ENCODE results near the gene SLX4IP. TPM values are rescaled to one million over a fixed set of nuclear protein-coding genes. Genes with fewer than 3 reads are reported as not detected.

SLX4IP gene
- total and polyA plus RNA-seq, 2 donors (not counting 1 experiment from before 2014, with no cell fraction given), result 2.0 to 8.1 TPM

DNA sequence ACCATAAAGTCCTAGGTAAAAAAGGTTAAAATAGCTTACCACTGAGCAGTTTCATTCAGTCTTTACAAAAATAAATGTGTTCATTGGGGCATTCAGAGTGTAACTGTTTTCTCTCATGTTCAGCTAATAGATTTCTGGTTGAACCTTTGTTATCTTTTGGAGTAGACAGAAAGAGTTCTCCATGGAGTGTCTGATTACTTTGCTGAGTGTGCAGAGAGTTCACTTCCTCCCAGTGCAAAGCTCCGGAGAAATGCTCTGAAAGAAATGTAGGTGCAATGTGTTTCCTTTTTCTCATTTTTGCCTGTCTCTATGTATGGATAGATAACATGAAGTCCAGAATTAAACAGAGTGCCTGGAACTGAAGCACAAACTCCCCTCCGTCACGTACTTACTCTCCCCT is 186.0 kb downstream of the SLX4IP start:
- H2AFZ ChIP-seq (ENCODE audit: insufficient read depth, low read depth, low read length, poor library complexity, severe bottlenecking), result no peak overlapping the region
- no peak overlapping the region for H3K4me3 ChIP-seq (ENCODE audit: control extremely low read depth in 1 of 5, extremely low read depth in 1 of 5, insufficient read depth in 1 of 5, low read depth in 2 of 5, low read length in 4 of 5)
- intact Hi-C loops (cut with micrococcal nuclease), result no loop called here
- H3K4me2 ChIP-seq (replicated peaks; ENCODE audit: low read depth, low read length, poor library complexity, severe bottlenecking), result no peak overlapping the region
- no peaks in the 10 kb centered on the region for H3K27me3 ChIP-seq (replicated peaks in 1 of 4; ENCODE audit: control extremely low read depth in 1 of 4, control insufficient read depth in 3 of 4, insufficient read depth in 4 of 4, low read length in 3 of 4)
- CTCF ChIA-PET, result no interaction called here
- Mint-ChIP-seq H3K4me3 (no peak overlapping the region), H3K27ac (no peak overlapping the region), H3K4me1 (no peaks in the 10 kb centered on the region), H3K9me3 (ENCODE audit: insufficient read depth) (no peaks in the 10 kb centered on the region), H3K27me3 (no peaks in the 10 kb centered on the region)
- no peaks in the 10 kb centered on the region for H3K79me2 ChIP-seq (ENCODE audit: control insufficient read depth, insufficient read depth, low read length)
- TF ChIP-seq, protein P1, sequence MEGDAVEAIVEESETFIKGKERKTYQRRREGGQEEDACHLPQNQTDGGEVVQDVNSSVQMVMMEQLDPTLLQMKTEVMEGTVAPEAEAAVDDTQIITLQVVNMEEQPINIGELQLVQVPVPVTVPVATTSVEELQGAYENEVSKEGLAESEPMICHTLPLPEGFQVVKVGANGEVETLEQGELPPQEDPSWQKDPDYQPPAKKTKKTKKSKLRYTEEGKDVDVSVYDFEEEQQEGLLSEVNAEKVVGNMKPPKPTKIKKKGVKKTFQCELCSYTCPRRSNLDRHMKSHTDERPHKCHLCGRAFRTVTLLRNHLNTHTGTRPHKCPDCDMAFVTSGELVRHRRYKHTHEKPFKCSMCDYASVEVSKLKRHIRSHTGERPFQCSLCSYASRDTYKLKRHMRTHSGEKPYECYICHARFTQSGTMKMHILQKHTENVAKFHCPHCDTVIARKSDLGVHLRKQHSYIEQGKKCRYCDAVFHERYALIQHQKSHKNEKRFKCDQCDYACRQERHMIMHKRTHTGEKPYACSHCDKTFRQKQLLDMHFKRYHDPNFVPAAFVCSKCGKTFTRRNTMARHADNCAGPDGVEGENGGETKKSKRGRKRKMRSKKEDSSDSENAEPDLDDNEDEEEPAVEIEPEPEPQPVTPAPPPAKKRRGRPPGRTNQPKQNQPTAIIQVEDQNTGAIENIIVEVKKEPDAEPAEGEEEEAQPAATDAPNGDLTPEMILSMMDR (IDR thresholded peaks at IDR 0.05), result no peak
- TF ChIP-seq EZH2 (IDR thresholded peaks at IDR 0.05; ENCODE audit: borderline replicate concordance, insufficient read depth, low read depth, low read length, poor library complexity, severe bottlenecking), result no peak
- H3K27ac ChIP-seq (ENCODE audit: low read length in 2 of 2), result no peak overlapping the region
- H3K9ac ChIP-seq (ENCODE audit: low read length), result no peak overlapping the region
- no peaks in the 10 kb centered on the region for H3K9me3 ChIP-seq (ENCODE audit: control extremely low read depth in 1 of 3, control insufficient read depth in 2 of 3, insufficient read depth in 1 of 3, low read length in 2 of 3)
- ATAC-seq (ENCODE audit: low read depth), result no peak
- no peaks in the 10 kb centered on the region for H4K20me1 ChIP-seq (ENCODE audit: control insufficient read depth, insufficient read depth, low read length, poor library complexity, severe bottlenecking)
- POLR2A ChIA-PET, result no interaction called here
- H3K4me1 ChIP-seq (ENCODE audit: control insufficient read depth in 2 of 2, insufficient read depth in 2 of 2, low read length in 2 of 2), result no peaks in the 10 kb centered on the region
- no peaks in the 10 kb centered on the region for H3K36me3 ChIP-seq (replicated peaks in 1 of 2; ENCODE audit: control extremely low read depth in 1 of 2, control insufficient read depth in 1 of 2, extremely low read depth in 1 of 2, insufficient read depth in 2 of 2, low read length in 1 of 2)
- no CpG with 5 or more reads among the region's 3 CpGs for WGBS (ENCODE audit: insufficient coverage)
- DNase-seq, result no peak

DNA sequence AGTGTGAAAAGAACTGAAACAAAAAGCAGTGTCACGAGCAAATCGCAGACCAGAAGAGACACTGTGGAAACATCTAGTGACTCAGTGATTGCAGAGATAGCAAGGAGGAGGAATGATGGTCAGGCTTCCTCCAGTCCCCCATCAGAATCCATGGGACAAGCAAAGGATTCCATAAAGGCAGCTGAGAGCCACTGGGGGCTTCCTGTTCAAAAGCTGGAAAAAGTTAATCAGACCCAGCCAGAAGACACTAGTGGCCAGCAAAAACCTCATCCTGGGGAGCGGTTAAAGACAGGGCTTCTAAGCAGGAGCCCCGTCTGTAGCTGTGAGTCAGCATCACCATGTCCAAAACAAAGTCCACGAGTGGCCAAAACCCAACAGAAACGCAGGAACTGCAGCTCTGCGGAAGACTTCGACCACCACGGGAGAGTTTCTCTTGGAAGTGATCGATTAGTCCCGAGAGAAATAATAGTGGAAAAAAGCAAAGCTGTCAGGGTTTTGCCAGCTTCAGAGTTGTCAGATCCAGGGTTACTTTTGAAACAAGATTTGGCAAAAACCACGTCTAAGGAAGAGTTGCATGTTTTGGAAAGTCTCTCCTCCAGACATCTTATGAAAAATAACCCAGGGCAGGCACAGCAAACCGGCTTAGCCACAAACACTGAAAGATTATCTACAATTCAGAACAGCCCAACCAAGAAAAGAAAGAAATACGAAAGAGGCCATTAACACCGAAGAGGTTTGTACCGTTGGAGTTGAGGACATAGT is 187.7 kb downstream of the SLX4IP start:
- intact Hi-C loops (cut with micrococcal nuclease), result no loop called here
- WGBS (ENCODE audit: insufficient coverage), result 98% methylated on average over 15 of the region's 16 CpGs
- CTCF ChIA-PET, result no interaction called here

More for the DNA sequence above, 187.7 kb downstream of the SLX4IP start:
- Histone ChIP-seq H3K36me3 (replicated peaks in 1 of 2; ENCODE audit: control extremely low read depth in 1 of 2, control insufficient read depth in 1 of 2, extremely low read depth in 1 of 2, insufficient read depth in 2 of 2, low read length in 1 of 2) (no peaks in the 10 kb centered on the region), H4K20me1 (ENCODE audit: control insufficient read depth, insufficient read depth, low read length, poor library complexity, severe bottlenecking) (no peaks in the 10 kb centered on the region), H3K79me2 (ENCODE audit: control insufficient read depth, insufficient read depth, low read length) (no peaks in the 10 kb centered on the region), H3K9ac (ENCODE audit: low read length) (no peak overlapping the region), H3K27me3 (replicated peaks in 1 of 4; ENCODE audit: control extremely low read depth in 1 of 4, control insufficient read depth in 3 of 4, insufficient read depth in 4 of 4, low read length in 3 of 4) (no peaks in the 10 kb centered on the region), H3K27ac (ENCODE audit: low read length in 2 of 2) (no peak overlapping the region), H2AFZ (ENCODE audit: insufficient read depth, low read depth, low read length, poor library complexity, severe bottlenecking) (no peak overlapping the region), H3K4me1 (ENCODE audit: control insufficient read depth in 2 of 2, insufficient read depth in 2 of 2, low read length in 2 of 2) (no peaks in the 10 kb centered on the region), H3K4me2 (replicated peaks; ENCODE audit: low read depth, low read length, poor library complexity, severe bottlenecking) (no peak overlapping the region), H3K4me3 (ENCODE audit: control extremely low read depth in 1 of 5, extremely low read depth in 1 of 5, insufficient read depth in 1 of 5, low read depth in 2 of 5, low read length in 4 of 5) (no peak overlapping the region), H3K9me3 (ENCODE audit: control extremely low read depth in 1 of 3, control insufficient read depth in 2 of 3, insufficient read depth in 1 of 3, low read length in 2 of 3) (no peaks in the 10 kb centered on the region)
- no peak for ATAC-seq (ENCODE audit: low read depth)
- Mint-ChIP-seq H3K27me3 (no peaks in the 10 kb centered on the region), H3K4me3 (no peak overlapping the region), H3K9me3 (ENCODE audit: insufficient read depth) (no peaks in the 10 kb centered on the region), H3K27ac (no peak overlapping the region), H3K4me1 (no peaks in the 10 kb centered on the region)
- POLR2A ChIA-PET, result no interaction called here
- TF ChIP-seq, protein P1 (IDR thresholded peaks at IDR 0.05), result no peak
- TF ChIP-seq EZH2 (IDR thresholded peaks at IDR 0.05; ENCODE audit: borderline replicate concordance, insufficient read depth, low read depth, low read length, poor library complexity, severe bottlenecking), result no peak
- no peak for DNase-seq

All from B cell (primary cell).